HG03457 (cell line): ENCODE data around the gene ZDHHC18.
"Not testable (repeated sequence)": the region's sequence is repeated elsewhere in the genome, so short reads cannot be mapped to it uniquely, and the experiment has no call there.

Source experiments
- ATAC-seq: cut with Tn5 transposase; IDR thresholded peaks from one replicate; pipeline ENCODE4 v1.9.1; 2021; ENCODE audit warnings: moderate number of reproducible peaks; ENCODE audit not compliant: unreplicated experiment

Gene ZDHHC18

DNA sequence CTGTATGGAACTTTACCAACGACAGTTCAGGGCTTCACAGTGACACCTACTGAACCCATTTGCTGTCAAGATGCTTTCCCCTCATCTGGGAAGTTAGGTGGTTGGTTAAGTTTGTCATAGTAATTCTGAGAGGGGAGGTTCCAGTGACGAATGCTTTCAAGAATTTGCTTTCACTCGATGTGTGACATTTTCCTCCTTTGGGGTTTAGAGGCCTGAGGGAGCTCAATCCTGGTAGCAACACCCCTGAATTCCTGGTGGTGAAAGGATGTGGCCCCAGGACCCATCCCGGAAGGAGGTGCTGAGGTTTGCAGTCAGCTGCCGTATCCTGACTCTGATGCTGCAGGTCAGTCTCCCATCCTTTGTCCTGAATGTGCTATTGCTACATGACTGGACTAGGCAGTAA is 35.9 kb upstream of the ZDHHC18 start:
- ATAC-seq = no peak

- no peak for ATAC-seq
Measured at GRCh38 chr1:26791148-26791547, 35.3 kb upstream of the ZDHHC18 start.

DNA sequence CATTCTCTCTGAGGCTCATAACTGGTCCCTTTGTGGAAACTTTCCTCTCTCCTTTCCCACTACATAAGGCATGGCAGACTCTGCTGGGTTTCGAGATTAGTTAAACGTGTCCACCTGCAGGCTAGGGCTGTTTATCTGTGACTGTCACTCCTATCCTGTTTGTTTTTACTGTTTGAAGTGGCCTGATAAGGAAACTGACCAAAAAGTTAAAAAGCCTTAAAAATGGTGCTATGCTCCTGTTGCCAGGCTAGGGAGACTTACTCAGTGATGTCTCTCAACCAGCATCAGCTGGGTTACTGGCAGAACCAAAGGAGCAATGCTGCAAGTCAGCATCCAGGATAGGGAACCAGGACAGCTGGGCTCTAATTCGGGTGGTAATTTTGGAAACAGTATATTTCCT is 34.9 kb upstream of the ZDHHC18 start:
- ATAC-seq = no peak

DNA sequence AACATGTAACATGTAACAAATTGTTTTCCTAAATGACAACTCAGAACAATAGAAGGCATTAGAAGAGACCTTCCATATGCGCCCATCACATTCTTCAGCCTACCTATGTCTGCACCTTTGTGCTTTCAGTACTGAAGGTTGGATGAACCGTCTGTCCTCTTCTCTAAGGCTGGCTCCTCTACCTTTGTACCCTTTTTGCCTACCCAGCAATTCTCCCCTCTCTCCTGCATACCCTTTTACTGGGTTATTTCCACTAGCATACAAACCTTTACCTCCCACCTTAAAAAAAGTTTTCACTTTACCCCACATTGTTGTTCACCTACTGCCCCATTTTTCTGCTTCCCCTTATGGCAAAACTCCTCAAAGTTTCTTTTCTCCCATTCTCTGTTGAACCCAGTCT is 33.6 kb upstream of the ZDHHC18 start:
- ATAC-seq = no peak

- no peak for ATAC-seq
Measured at GRCh38 chr1:26794391-26794790, 32.1 kb upstream of the ZDHHC18 start.

DNA sequence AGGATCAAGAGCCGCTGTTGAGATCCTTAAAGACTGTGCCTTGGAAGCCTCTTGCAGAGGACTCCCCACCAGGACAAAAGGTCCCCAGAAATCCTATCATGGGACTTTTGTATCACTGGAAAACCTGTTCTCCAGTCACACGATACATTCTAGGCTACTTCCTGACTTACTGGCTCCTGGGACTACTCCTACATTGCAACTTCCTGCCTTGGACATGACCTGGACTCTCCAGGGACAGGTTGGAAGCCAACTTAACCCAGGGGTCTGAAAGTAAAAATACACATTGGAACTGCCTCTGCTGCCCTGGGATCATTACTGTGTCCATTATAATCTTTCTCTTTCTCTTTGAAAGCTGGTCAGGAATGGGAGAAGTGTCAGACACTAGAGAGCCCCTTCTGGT is 28.9 kb upstream of the ZDHHC18 start:
- ATAC-seq = no peak

- no peak for ATAC-seq
Measured at GRCh38 chr1:26799479-26800142, 26.9 kb upstream of the ZDHHC18 start.

GRCh38 chr1:26803932-26804331 is 22.6 kb upstream of the ZDHHC18 start:
- ATAC-seq = not testable (repeated sequence)

DNA sequence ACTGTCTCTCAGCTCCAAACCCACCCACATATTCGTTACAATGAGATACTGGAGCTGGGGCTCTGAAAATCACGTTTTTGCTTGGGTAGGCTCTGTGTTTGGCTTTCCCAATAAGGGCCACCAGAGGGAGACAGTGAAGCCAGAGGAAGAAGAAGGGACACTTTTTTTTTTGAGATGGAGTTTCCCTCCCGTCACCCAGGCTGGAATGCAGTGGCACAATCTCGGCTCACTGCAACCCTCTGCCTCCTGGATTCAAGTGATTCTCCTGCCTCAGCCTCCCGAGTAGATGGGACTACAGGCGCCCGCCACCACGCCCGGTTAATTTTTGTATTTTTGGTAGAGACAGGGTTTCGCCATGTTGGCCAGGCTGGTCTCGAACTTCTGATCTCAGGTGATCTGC is 16.4 kb upstream of the ZDHHC18 start:
- ATAC-seq = not testable (repeated sequence)

- no peak for ATAC-seq
Measured at GRCh38 chr1:26811057-26811456, 15.4 kb upstream of the ZDHHC18 start.

DNA sequence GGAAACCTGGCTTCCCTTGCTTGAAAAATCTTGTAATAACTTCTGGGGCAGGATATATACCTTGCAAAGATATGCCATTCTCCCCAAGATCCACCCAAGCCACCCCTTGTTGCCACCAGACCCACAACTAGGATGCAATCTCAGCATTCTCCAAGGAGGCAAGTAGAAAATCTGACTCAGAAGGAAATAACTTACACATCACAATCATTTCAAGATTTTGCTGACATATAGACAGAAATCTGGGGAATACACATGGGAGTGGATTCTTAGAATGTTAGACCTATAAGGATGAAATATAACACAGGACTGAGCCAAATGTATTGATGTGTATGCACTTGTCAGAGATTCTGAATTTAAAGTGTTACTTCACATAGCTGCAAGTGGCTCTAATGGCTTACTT is 14.8 kb upstream of the ZDHHC18 start:
- ATAC-seq = no peak

- no peak for ATAC-seq
Measured at GRCh38 chr1:26814377-26814776, 12.1 kb upstream of the ZDHHC18 start.

- ATAC-seq = no peak
Measured at GRCh38 chr1:26814893-26815292, 11.6 kb upstream of the ZDHHC18 start.

DNA sequence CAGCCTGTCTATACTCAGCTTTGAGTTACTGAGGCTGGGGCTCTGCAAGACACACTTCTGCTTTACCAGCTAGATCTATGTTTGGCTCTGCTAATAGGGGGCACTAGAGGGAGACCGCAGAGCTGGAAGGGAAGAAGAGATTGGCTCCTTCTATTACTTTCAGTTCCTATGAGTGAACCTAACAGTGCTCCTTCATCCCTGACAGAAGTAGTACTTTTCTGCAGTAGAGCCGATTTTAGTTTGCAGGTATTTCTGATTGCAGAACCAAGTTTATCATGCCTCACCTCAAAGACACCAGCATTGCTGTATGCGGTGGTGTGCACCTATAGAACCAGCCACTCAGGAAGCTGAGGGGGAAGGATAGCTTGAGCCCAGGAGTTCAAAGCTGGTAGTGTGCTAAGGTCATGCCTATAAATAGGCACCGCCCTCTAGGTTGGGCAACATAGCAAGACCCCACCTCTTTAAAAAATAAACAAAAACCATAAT is 5.7 kb upstream of the ZDHHC18 start:
- ATAC-seq = no peak

DNA sequence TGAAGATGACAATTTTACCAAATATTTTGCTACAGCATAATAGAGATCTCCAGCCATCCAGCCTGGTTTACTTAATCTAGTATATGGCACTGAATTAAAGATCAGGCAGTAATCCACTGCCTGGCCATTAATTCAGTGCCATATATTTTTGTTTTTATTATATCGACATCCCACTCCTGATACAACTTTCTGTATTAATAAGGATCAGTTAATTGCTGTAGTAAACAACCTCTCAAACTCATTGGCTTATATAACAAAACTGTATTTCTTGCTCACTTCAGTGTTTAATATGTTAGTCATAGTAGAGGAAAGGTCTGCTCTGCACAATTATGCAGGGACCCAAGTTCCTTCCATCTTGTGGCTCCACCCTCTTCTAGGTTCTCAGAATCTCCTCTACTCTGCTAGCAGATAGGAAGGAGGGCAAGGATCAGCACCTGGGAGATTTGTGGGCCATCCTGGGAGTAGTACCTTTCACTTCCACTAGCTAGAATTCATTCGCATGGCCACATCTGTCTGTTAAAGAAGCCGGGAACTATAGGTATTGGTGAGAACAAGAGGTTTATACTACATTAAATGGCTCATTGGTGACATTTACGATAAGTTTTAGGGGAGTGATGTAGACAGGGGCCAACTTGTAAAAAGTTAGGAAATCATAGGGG is 3.6 kb upstream of the ZDHHC18 start:
- no peak for ATAC-seq

- no peak for ATAC-seq
Measured at GRCh38 chr1:26824731-26825130, 1.8 kb upstream of the ZDHHC18 start.

DNA sequence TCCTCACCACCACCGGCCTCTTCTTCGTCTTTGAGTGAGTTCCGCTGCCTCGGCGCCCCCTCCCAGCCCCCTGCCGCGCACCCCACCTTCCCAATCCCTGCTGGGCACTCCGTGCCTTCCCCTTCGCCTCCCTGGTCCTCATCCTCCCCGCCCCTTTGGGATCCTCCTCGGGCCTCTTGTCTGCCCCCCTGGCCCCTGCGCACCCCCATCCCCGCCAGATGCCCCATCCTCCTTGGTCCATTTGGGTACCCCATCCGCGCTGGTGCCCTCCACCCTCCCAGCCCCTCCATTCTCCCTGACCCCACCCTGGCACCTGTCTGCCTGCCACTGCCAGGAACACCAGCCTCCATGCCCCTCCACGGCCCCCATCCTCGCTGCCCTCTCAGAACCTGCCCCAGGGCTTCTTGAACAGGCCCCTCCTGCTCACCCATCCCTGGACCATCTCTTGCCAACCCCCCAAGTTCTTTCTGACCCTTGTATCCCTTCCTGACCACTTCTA is 667 bp downstream of the ZDHHC18 start:
- no peak for ATAC-seq

DNA sequence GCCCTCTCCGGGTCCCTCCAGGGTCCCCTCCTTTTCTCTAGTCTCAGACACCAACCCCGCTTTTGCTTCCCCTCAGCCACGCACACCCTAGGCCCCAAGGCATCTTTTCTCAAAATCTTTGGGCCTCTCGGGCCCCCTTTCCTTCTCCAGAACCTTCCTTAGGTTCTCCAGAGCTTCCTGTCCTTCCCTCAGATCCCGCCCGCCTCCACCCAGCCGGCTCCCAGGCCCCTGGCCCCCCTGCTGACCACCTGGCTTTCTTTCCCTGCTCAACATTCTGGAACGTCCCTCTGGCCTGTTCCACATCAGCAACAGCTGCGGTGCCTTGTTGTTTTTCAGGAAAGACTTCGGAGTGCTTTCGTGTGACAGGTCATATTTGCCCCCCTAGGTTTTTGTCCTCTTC is 1.2 kb downstream of the ZDHHC18 start:
- ATAC-seq = no peak

- no peak for ATAC-seq
Measured at GRCh38 chr1:26828411-26828991, 2.0 kb downstream of the ZDHHC18 start.

DNA sequence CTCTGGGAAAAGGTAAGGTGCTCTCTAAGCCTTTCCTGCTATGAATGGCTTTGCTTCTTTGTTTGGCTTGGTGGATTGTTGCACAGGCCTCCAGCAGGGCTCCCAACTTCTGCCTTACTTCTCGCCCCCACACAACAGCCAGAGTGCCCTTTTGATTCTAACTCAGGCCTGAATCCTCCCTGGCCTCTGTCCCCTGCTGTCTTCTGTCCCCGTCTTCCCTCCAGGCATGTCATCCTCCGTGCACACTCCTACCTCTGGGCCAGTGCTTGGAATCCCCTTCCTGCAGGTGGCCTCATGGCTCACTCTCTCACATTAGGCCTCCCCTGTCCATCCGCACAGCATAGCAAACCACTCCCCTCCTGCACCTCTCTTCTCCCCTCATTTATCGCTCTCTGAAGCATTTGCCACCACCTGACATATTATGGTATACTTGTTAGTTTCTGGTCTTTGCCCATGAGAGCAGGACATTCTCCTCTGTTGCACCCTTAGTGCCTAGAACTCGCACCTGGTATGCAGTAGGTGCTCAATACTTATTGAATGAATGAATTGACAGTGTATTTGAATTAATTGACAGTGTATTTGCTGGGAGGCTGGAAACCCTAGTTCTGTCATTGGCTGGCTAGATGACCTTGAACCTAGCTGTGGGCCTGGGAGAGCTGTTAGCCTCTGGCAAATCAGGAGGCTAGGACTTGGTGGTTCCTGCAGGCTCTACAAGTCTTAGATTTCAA is 2.9 kb downstream of the ZDHHC18 start:
- ATAC-seq = no peak

- ATAC-seq = no peak
Measured at GRCh38 chr1:26831059-26831458, 4.6 kb downstream of the ZDHHC18 start.
